ENCODE results near the gene JAK3.

The JAK3 gene

DNA sequence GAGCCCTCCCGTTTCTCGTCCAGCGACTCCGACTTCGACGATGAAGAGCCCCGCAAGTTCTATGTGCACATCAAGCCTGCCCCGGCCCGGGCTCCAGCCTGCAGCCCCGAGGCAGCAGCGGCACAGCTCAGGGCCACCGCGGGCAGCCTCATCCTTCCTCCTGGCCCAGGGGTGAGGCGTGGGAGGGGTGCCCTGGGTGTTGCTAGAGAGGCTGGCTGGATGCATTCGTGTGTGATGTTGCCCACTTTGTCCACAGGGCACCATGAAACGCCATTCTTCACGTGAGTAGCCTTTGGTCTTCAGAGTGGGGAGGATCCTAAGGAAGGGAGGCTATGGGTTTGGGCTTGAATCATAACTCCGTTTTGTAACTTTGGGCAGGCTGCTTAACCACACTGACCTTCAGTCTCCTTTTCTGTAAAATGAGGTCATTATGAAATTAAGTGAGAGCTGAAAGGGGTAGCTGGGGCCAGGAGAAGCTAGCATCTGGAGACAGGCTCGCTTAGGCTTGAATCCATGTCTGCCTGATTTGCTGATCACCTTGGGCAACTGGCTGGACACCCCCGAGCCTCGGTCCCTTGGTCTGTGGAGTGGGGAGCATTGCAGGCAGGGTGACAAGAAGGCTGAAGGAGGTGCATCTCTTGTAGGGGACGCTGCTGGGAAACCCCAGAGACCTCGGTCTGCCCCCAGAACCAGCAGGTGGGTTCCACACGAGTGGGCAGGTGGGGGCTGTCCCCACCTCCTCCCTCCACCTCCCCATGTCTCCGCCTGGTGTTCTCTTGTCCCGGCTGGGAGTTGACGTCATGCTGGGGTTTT lies 71.6 kb downstream of the JAK3 start:
- DNase-seq = no peak

DNA sequence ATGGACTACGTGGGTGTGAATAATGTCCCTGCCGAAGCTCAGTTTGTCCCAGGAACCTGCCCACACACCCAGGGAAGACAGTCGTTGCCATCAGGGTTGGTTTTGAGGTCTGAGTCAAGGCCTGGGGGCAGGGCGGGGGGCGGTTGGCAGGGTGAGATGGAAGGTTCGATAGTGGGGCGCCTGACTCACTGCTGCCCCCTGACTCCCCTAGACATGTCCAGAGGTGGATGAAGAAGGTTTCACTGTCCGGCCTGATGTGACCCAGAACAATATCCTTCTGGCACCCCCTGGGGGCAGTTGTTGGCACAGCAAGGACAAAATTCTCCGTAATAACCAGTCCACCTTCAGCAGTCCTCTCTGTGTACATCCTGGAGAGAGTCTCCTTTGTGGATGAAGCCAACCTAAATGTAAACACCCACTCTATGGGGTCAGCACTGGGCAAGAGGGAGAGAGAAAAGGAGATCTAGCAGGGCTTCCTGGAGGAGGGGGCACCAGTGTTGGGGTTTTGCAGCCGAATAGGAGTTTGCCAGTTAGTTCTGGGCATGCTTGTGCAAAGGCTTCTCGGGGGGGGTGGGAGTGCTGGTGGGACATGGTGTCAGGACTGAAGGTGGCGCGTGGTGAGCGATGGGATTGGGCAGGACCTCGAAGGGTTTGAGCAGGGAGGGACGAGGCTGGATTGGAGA lies 72.4 kb downstream of the JAK3 start:
- no peak for DNase-seq
